Thoracic aorta (tissue), 2 donors: ENCODE measurements around the gene JRKL. TPM values are rescaled to one million over a fixed set of nuclear protein-coding genes. Genes with fewer than 3 reads are reported as not detected.

ENCODE experiments used
- ATAC-seq: fragments of 150-250 bp; one replicate; pipeline ENCODE4 v1.8.0; 2017; ENCODE audit warnings: low read depth; ENCODE audit not compliant: insufficient number of reproducible peaks, low FRiP score
- DNase-seq: peaks from one replicate; pipeline ENCODE4 v3.0.0-alpha.2; 2020; ENCODE audit warnings: low spot score
- H3K27ac ChIP-seq, 2 donors: fragments of 200-600 bp; sonication (generic); 1 replicate in 1 of 2; 2 replicates in 1 of 2; pipeline ENCODE4 v1.5.1; 2016; ENCODE audit warnings: mild to moderate bottlenecking in 2 of 2, moderate library complexity in 2 of 2
- H3K27me3 ChIP-seq: fragments of 200-600 bp; sonication (generic); replicated peaks from 2 replicates; pipeline ENCODE4 v1.6.0; 2016; ENCODE audit warnings: mild to moderate bottlenecking; ENCODE audit not compliant: insufficient read depth
- H3K36me3 ChIP-seq: fragments of 200-600 bp; sonication (generic); one replicate; pipeline ENCODE4 v1.5.1; 2016
- H3K4me1 ChIP-seq, 2 donors: fragments of 200-600 bp; sonication (generic); 1 replicate in 1 of 2; 2 replicates in 1 of 2; pipeline versions ENCODE4 v1.5.1 to v1.6.0; 2016; ENCODE audit warnings: low read depth in 2 of 2, mild to moderate bottlenecking in 1 of 2; ENCODE audit not compliant: control insufficient read depth in 1 of 2
- H3K4me3 ChIP-seq: fragments of 200-600 bp; sonication (generic); 2 replicates; pipeline ENCODE4 v1.5.1; 2016; ENCODE audit warnings: mild to moderate bottlenecking
- H3K9me3 ChIP-seq: fragments of 200-600 bp; sonication (generic); 2 replicates; pipeline ENCODE4 v1.5.1; 2016
- total RNA-seq, 2 donors: library from RNA; depleted of rRNA; stranded (reverse); fragments of >200 nt; gene quantifications; one replicate each; pipeline versions ENCODE4 v1.1.0 to v1.2.3, GENCODE V29; 2016
- TF ChIP-seq, protein P1 (sequence below): fragments of 200-600 bp; sonication (generic); IDR thresholded peaks from one replicate; pipeline ENCODE4 v1.5.1; 2019; ENCODE audit warnings: antibody characterized with exemption

JRKL gene
- total RNA-seq, 2 donors from 2014 or later = 5.4 to 8.5 TPM

DNA sequence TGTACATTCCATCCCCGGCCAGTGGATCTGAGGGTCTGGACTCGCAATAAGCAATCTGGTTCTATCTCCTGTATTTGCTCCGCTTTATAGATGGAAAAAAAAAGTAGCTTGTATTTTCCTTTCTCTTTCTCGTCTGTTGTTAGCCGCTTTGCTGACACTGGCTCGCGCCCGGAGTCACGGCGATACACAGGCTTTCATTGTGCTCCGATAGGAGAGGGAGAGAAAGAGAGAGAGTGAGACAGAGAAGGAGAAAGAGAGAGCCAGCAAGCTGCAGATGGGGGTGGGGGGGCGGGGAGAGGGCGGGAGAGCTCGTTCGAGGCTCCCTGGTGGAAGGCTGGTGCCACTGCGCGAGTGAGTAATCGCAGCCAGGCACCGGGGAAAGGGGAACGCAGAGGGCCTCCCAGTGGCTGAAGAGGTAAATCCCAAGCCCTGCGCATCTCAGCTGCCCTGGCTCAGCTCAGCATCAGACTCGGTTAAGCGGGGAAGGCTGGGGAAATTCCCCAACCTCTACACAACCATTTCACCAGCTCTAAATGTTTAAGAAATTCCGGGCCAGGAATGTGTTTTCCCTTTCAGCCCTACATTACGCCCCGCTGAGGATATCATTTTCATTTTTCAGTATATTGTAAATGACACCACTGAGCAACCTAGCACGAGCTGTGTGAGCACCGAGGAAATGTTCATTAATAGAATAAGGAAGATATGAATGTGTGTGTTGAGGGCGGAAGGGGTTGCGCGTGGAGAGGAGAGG, 46.7 kb upstream of the JRKL start, which contains the start of gene MAML2:
TSS of gene MAML2 (minus strand) at position 235 of the 751 bp plus-strand sequence. CDS start 1,300 bp downstream, outside the sequence.
- Histone ChIP-seq H3K27me3 (no peaks in the 10 kb centered on the region), H3K4me3 (peak within 1 kb of the TSS; percentile 98), H3K27ac (peak within 1 kb of the TSS; percentile 87 to 88), H3K9me3 (no peaks in the 10 kb centered on the region), H3K36me3 (no peaks in the 10 kb centered on the region), H3K4me1 (peaks cover 30 to 31% of the 10 kb centered on the region in 2 donors)
- TF ChIP-seq, protein P1, sequence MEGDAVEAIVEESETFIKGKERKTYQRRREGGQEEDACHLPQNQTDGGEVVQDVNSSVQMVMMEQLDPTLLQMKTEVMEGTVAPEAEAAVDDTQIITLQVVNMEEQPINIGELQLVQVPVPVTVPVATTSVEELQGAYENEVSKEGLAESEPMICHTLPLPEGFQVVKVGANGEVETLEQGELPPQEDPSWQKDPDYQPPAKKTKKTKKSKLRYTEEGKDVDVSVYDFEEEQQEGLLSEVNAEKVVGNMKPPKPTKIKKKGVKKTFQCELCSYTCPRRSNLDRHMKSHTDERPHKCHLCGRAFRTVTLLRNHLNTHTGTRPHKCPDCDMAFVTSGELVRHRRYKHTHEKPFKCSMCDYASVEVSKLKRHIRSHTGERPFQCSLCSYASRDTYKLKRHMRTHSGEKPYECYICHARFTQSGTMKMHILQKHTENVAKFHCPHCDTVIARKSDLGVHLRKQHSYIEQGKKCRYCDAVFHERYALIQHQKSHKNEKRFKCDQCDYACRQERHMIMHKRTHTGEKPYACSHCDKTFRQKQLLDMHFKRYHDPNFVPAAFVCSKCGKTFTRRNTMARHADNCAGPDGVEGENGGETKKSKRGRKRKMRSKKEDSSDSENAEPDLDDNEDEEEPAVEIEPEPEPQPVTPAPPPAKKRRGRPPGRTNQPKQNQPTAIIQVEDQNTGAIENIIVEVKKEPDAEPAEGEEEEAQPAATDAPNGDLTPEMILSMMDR = peak; percentile 97
- peak; percentile 82 for DNase-seq
- ATAC-seq = peak; percentile 40

DNA sequence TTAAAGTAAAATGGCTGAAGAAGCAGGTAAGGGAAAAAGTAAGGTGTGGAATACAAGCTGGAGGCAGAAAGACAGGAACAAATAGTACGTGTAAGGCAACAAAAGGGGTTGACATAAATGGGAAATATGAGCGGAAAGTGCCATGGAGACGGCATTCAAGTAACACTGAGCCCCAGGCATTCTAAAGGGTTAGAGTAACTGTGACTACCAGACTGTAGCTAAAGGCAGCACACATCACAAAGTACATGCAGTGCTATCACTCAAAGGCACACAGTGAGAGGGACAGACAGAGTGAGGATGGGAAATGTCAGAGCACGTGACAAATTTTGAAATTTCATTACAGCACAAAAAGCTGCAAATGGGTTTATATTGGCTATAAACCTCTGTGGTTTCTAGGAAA, 33.0 kb upstream of the JRKL start:
- TF ChIP-seq, protein P1 = no peak
- no peak for DNase-seq
- no peaks in the 10 kb centered on the region for H3K9me3 ChIP-seq
- H3K36me3 ChIP-seq = peaks cover 10% of the 10 kb centered on the region
- ATAC-seq = no peak
- H3K27me3 ChIP-seq = no peaks in the 10 kb centered on the region
- H3K27ac ChIP-seq = no peak overlapping the region
- no peaks in the 10 kb centered on the region for H3K4me1 ChIP-seq
- no peak overlapping the region for H3K4me3 ChIP-seq

DNA sequence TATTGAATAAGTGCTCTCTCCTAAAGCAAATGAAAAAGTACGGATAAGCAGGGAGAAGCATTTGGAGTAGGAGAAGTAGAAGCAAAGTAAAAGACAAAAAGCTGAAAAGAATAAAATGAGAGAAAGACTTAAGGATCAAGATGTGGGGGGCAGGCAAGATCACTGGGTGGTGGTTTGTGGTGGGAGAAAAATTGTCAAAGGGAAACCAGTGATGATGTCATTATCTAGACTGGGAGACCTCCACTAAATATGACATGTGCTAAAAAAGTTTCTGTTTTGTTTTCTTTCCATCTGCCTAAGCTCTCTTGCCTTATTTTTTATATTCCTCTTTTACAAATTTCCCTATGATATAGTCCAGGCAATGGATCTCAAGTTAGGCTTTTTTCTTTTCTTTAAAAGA, 32.0 kb upstream of the JRKL start:
- Histone ChIP-seq H3K27me3 (no peaks in the 10 kb centered on the region), H3K9me3 (no peaks in the 10 kb centered on the region), H3K27ac (no peak overlapping the region), H3K4me1 (no peaks in the 10 kb centered on the region), H3K36me3 (peaks cover 10% of the 10 kb centered on the region), H3K4me3 (no peak overlapping the region)
- ATAC-seq = no peak
- no peak for DNase-seq
- TF ChIP-seq, protein P1 = no peak

DNA sequence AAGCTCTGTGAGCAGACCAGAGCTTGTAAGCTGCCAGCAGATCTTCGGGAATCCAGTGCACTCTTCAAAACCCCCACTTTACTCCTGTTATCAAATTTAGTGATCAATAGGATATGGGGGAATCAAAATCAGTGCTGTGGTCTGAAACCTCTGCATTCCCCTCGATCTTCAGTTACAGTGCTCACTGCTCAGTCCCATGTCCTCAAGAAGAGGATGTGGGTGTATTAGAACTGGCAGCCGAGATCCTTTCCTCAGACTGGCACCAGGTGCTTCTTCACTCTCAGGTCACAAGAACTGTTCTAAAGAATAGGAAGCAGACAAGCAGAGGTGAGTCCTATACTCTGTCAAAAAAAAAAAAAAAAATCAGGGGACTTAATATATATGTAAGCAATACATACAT, 31.5 kb upstream of the JRKL start:
- ATAC-seq (no peak), DNase-seq (no peak)
- TF ChIP-seq, protein P1 = no peak
- peaks cover 10% of the 10 kb centered on the region for H3K36me3 ChIP-seq
- H3K27me3 ChIP-seq = no peaks in the 10 kb centered on the region
- no peaks in the 10 kb centered on the region for H3K9me3 ChIP-seq
- H3K27ac ChIP-seq = no peak overlapping the region
- no peak overlapping the region for H3K4me3 ChIP-seq
- H3K4me1 ChIP-seq = no peaks in the 10 kb centered on the region

DNA sequence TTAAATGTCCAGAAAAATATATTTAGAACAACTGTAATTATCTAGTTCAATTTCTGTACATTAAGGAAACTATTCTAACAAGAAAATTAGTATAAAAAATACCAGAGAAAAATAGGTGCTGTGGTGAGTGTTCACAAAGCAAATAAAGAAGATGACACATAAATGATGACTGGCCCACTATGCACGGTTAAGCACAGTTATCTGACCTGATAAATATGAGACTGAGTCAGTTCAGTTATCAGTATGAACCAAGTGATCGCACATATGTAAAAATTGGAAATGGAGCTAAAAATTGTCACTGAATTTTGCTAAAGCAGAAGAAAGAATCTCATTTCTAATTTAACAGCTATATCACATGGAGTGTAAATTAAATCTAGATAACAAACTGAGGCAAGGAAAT, 28.0 kb upstream of the JRKL start:
- TF ChIP-seq, protein P1 = no peak
- no peak overlapping the region for H3K4me3 ChIP-seq
- DNase-seq (no peak), ATAC-seq (no peak)
- no peaks in the 10 kb centered on the region for H3K27me3 ChIP-seq
- H3K9me3 ChIP-seq = no peaks in the 10 kb centered on the region
- no peak overlapping the region for H3K27ac ChIP-seq
- no peaks in the 10 kb centered on the region for H3K4me1 ChIP-seq
- H3K36me3 ChIP-seq = peaks cover 16% of the 10 kb centered on the region
